Gastroesophageal sphincter (tissue), 3 donors: ENCODE data around the gene DENND6B.

Source experiments
- EP300 ChIP-seq: sonication (generic); formaldehyde crosslinking; IDR thresholded peaks from one replicate; pipeline ENCODE4 v1.6.1; 2017; ENCODE audit warnings: antibody characterized with exemption, mild to moderate bottlenecking
- POLR2A ChIP-seq, 2 donors: fragments of 450-650 bp; IDR thresholded peaks; one replicate each; pipeline ENCODE4 v1.6.1; 2017; ENCODE audit warnings: antibody characterized with exemption in 2 of 2, mild to moderate bottlenecking in 2 of 2, moderate library complexity in 1 of 2
- POLR2AphosphoS5 ChIP-seq: sonication (generic); formaldehyde crosslinking; IDR thresholded peaks from one replicate; pipeline ENCODE4 v1.6.1; 2017; ENCODE audit warnings: antibody characterized with exemption
- TF ChIP-seq, protein P1 (sequence below), 4 experiments: fragments of 200-600 bp in 2 of 4; fragments of 450-650 bp in 2 of 4; sonication (generic) in 1 of 4; IDR thresholded peaks; one replicate each; pipeline ENCODE4 v1.5.1; 2017 to 2019; ENCODE audit warnings: antibody characterized with exemption in 4 of 4, mild to moderate bottlenecking in 2 of 4, moderate library complexity in 2 of 4

DNA sequence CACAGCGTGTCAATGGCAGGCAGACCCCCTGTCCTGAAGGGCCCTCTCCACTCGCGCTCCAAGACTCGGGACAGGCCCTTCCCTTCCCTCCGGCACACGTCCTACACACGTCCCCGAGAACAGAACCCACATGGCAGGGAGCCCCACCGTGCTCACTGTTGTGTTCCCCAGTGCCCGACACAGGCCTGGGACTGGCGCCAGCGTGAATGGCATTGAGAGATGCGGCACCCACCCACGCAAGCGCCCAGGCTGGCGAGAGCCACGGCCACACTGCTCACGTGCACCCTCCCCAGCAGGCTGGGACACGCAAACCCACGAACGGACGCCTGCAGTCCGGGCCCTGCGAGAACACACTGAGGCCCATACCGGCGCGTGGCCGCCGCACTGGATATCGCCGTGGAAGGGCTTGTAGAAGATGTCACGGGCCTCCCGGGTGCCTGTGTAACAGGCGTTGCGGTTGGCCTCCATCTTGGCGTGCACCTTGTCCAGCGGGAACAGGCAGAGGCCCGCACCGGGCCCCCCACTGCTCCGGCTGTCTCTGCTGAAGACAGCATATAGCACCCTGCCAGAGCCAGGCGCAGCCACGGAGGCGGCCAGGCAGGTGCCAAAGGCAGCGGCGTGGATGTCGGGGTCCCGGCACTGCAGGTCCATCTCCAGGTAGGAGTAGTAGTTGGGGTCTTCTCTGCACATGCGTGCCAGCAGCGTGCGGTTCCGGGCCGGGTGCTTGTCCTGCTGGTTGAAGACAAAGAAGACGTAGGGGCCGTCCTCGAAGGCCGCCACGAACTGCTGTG lies 37.5 kb downstream of the DENND6B start:
- TF ChIP-seq, protein P1, sequence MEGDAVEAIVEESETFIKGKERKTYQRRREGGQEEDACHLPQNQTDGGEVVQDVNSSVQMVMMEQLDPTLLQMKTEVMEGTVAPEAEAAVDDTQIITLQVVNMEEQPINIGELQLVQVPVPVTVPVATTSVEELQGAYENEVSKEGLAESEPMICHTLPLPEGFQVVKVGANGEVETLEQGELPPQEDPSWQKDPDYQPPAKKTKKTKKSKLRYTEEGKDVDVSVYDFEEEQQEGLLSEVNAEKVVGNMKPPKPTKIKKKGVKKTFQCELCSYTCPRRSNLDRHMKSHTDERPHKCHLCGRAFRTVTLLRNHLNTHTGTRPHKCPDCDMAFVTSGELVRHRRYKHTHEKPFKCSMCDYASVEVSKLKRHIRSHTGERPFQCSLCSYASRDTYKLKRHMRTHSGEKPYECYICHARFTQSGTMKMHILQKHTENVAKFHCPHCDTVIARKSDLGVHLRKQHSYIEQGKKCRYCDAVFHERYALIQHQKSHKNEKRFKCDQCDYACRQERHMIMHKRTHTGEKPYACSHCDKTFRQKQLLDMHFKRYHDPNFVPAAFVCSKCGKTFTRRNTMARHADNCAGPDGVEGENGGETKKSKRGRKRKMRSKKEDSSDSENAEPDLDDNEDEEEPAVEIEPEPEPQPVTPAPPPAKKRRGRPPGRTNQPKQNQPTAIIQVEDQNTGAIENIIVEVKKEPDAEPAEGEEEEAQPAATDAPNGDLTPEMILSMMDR (IDR thresholded peaks at IDR 0.05): no peak
- no peak for TF ChIP-seq POLR2A (IDR thresholded peaks at IDR 0.05)
- no peak for TF ChIP-seq POLR2AphosphoS5
- no peak for TF ChIP-seq EP300
